ENCODE results near the gene MAP1LC3C. TPM values are rescaled to one million over a fixed set of nuclear protein-coding genes. Genes with fewer than 3 reads are reported as not detected.
A peak's percentile ranks its signal among the peaks of the same experiment; 100 is the strongest.

Gene MAP1LC3C
- total and polyA plus RNA-seq, 3 experiments from 2014 or later: not detected

- POLR2A ChIA-PET: no interaction called here
- no peak overlapping the region for H3K4me3 Mint-ChIP-seq
- H3K9me3 Mint-ChIP-seq: no peaks in the 10 kb centered on the region
Measured at GRCh38 chr1:242002510-242002909, 3.6 kb upstream of the MAP1LC3C start.

GRCh38 chr1:242002072-242002471, 3.2 kb upstream of the MAP1LC3C start:
- CTCF ChIA-PET: no interaction called here
- H3K9me3 Mint-ChIP-seq: no peaks in the 10 kb centered on the region
- Histone ChIP-seq H3K4me3 (ENCODE audit: low read length) (no peak overlapping the region), H3K4me1 (ENCODE audit: insufficient read depth, low read length) (no peaks in the 10 kb centered on the region), H3K27ac (ENCODE audit: low read depth, low read length) (no peak overlapping the region), H3K27me3 (ENCODE audit: insufficient read depth, low read length, poor library complexity, severe bottlenecking) (no peaks in the 10 kb centered on the region), H3K36me3 (ENCODE audit: insufficient read depth, low read length) (no peaks in the 10 kb centered on the region), H3K9me3 (ENCODE audit: low read length) (no peaks in the 10 kb centered on the region)
- POLR2A ChIA-PET: no interaction called here
- H3K4me3 Mint-ChIP-seq: no peak overlapping the region
- peaks cover 3 to 14% of the 10 kb centered on the region in 2 donors for H3K27me3 Mint-ChIP-seq
- H3K4me1 Mint-ChIP-seq: peaks cover 3 to 6% (median 6%) of the 10 kb centered on the region in 3 donors
- H3K36me3 Mint-ChIP-seq: no peaks in the 10 kb centered on the region
- no peak overlapping the region for H3K27ac Mint-ChIP-seq
- DNase-seq: no peak

More at GRCh38 chr1:242002510-242002909, 3.6 kb upstream of the MAP1LC3C start:
- Mint-ChIP-seq H3K36me3 (no peaks in the 10 kb centered on the region), H3K4me1 (peaks cover 3 to 6% (median 6%) of the 10 kb centered on the region in 3 donors), H3K27me3 (peaks cover 3 to 14% of the 10 kb centered on the region in 2 donors), H3K27ac (no peak overlapping the region)
- DNase-seq: no peak
- Histone ChIP-seq H3K9me3 (ENCODE audit: low read length) (no peaks in the 10 kb centered on the region), H3K27ac (ENCODE audit: low read depth, low read length) (no peak overlapping the region), H3K4me1 (ENCODE audit: insufficient read depth, low read length) (no peaks in the 10 kb centered on the region), H3K36me3 (ENCODE audit: insufficient read depth, low read length) (no peaks in the 10 kb centered on the region), H3K27me3 (ENCODE audit: insufficient read depth, low read length, poor library complexity, severe bottlenecking) (no peaks in the 10 kb centered on the region), H3K4me3 (ENCODE audit: low read length) (no peak overlapping the region)
- CTCF ChIA-PET: no interaction called here

GRCh38 chr1:242000434-242000833, 1.5 kb upstream of the MAP1LC3C start:
- POLR2A ChIA-PET: no interaction called here
- CTCF ChIA-PET: interaction anchor here (1.0 to 4.9 kb wide), 3 partner anchors 13 to 389 kb away, joined by 3 to 37 read pairs (median 5); no protein-coding TSS in a partner anchor

GRCh38 chr1:241998412-241998921, 431 bp downstream of the MAP1LC3C start:
- no peak overlapping the region for H3K4me3 ChIP-seq (ENCODE audit: low read length)
- H3K4me1 Mint-ChIP-seq: peaks cover 3 to 6% (median 6%) of the 10 kb centered on the region in 3 donors
- H3K36me3 Mint-ChIP-seq: no peaks in the 10 kb centered on the region
- peak overlapping the region in 5 of 7 donors; percentile 49 to 65 (median 63) for H3K4me3 Mint-ChIP-seq
- peaks cover 8 to 19% of the 10 kb centered on the region in 2 donors for H3K27me3 Mint-ChIP-seq
- H3K27ac Mint-ChIP-seq: peak overlapping the region in 1 of 8 donors; percentile 52
- no peaks in the 10 kb centered on the region for H3K9me3 Mint-ChIP-seq
- H3K36me3 ChIP-seq (ENCODE audit: insufficient read depth, low read length): no peaks in the 10 kb centered on the region
- no peak overlapping the region for H3K27ac ChIP-seq (ENCODE audit: low read depth, low read length)
- no peaks in the 10 kb centered on the region for H3K9me3 ChIP-seq (ENCODE audit: low read length)
- POLR2A ChIA-PET: interaction anchor here (0.7 kb wide), 1 partner anchor 387 kb away, joined by 3 read pairs; no protein-coding TSS in a partner anchor
- no peaks in the 10 kb centered on the region for H3K27me3 ChIP-seq (ENCODE audit: insufficient read depth, low read length, poor library complexity, severe bottlenecking)
- peak; percentile 2 to 59 (median 17) for DNase-seq
- no peaks in the 10 kb centered on the region for H3K4me1 ChIP-seq (ENCODE audit: insufficient read depth, low read length)
- CTCF ChIA-PET: interaction anchor here (0.8 to 4.9 kb wide), 8 partner anchors 9 to 479 kb away, joined by 3 to 37 read pairs (median 5); partner anchors contain the start of genes FH and KMO

More at GRCh38 chr1:242000434-242000833, 1.5 kb upstream of the MAP1LC3C start:
- peaks cover 3 to 14% of the 10 kb centered on the region in 2 donors for H3K27me3 Mint-ChIP-seq
- no peaks in the 10 kb centered on the region for H3K27me3 ChIP-seq (ENCODE audit: insufficient read depth, low read length, poor library complexity, severe bottlenecking)
- H3K36me3 Mint-ChIP-seq: no peaks in the 10 kb centered on the region
- H3K4me3 Mint-ChIP-seq: no peak overlapping the region
- no peak overlapping the region for H3K27ac Mint-ChIP-seq
- no peaks in the 10 kb centered on the region for H3K36me3 ChIP-seq (ENCODE audit: insufficient read depth, low read length)
- no peaks in the 10 kb centered on the region for H3K4me1 ChIP-seq (ENCODE audit: insufficient read depth, low read length)
- H3K4me1 Mint-ChIP-seq: peaks cover 3 to 6% (median 6%) of the 10 kb centered on the region in 3 donors
- no peak overlapping the region for H3K27ac ChIP-seq (ENCODE audit: low read depth, low read length)
- H3K9me3 ChIP-seq (ENCODE audit: low read length): no peaks in the 10 kb centered on the region
- H3K4me3 ChIP-seq (ENCODE audit: low read length): no peak overlapping the region
- no peak for DNase-seq
- no peaks in the 10 kb centered on the region for H3K9me3 Mint-ChIP-seq

GRCh38 chr1:241997401-241997998, 1.4 kb downstream of the MAP1LC3C start:
- POLR2A ChIA-PET: no interaction called here
- Mint-ChIP-seq H3K27me3 (peaks cover 8 to 21% of the 10 kb centered on the region in 2 donors), H3K36me3 (no peaks in the 10 kb centered on the region)

GRCh38 chr1:241994171-241994570, 4.7 kb downstream of the MAP1LC3C start:
- no peaks in the 10 kb centered on the region for H3K27me3 ChIP-seq (ENCODE audit: insufficient read depth, low read length, poor library complexity, severe bottlenecking)
- Mint-ChIP-seq H3K27me3 (peaks cover 6 to 19% of the 10 kb centered on the region in 2 donors), H3K36me3 (no peaks in the 10 kb centered on the region), H3K4me3 (no peak overlapping the region), H3K27ac (no peak overlapping the region), H3K4me1 (peaks cover 3 to 6% (median 6%) of the 10 kb centered on the region in 3 donors), H3K9me3 (no peaks in the 10 kb centered on the region)
- ChIA-PET CTCF (interaction anchor here (1.2 kb wide), 1 partner anchor 10 kb away, joined by 3 read pairs; no protein-coding TSS in a partner anchor), POLR2A (no interaction called here)
- no peaks in the 10 kb centered on the region for H3K36me3 ChIP-seq (ENCODE audit: insufficient read depth, low read length)
- no peaks in the 10 kb centered on the region for H3K9me3 ChIP-seq (ENCODE audit: low read length)
- H3K27ac ChIP-seq (ENCODE audit: low read depth, low read length): no peak overlapping the region
- H3K4me3 ChIP-seq (ENCODE audit: low read length): no peak overlapping the region
- H3K4me1 ChIP-seq (ENCODE audit: insufficient read depth, low read length): no peaks in the 10 kb centered on the region
- no peak for DNase-seq

More at GRCh38 chr1:241997401-241997998, 1.4 kb downstream of the MAP1LC3C start:
- no peaks in the 10 kb centered on the region for H3K27me3 ChIP-seq (ENCODE audit: insufficient read depth, low read length, poor library complexity, severe bottlenecking)
- no peaks in the 10 kb centered on the region for H3K36me3 ChIP-seq (ENCODE audit: insufficient read depth, low read length)
- Mint-ChIP-seq H3K9me3 (no peaks in the 10 kb centered on the region), H3K27ac (peak overlapping the region in 1 of 8 donors; percentile 33), H3K4me3 (no peak overlapping the region), H3K4me1 (peaks cover 3 to 6% (median 6%) of the 10 kb centered on the region in 3 donors)
- no peaks in the 10 kb centered on the region for H3K4me1 ChIP-seq (ENCODE audit: insufficient read depth, low read length)
- no peak overlapping the region for H3K4me3 ChIP-seq (ENCODE audit: low read length)
- CTCF ChIA-PET: interaction anchor here (1.5 to 4.9 kb wide), 3 partner anchors 386 to 465 kb away, joined by 3 to 37 read pairs (median 5); partner anchors contain the start of gene KMO
- DNase-seq: no peak
- H3K9me3 ChIP-seq (ENCODE audit: low read length): no peaks in the 10 kb centered on the region
- no peak overlapping the region for H3K27ac ChIP-seq (ENCODE audit: low read depth, low read length)

GRCh38 chr1:241992734-241993133, 6.2 kb downstream of the MAP1LC3C start:
- no peaks in the 10 kb centered on the region for H3K9me3 Mint-ChIP-seq
- Histone ChIP-seq H3K27ac (ENCODE audit: low read depth, low read length) (no peak overlapping the region), H3K36me3 (ENCODE audit: insufficient read depth, low read length) (no peaks in the 10 kb centered on the region), H3K27me3 (ENCODE audit: insufficient read depth, low read length, poor library complexity, severe bottlenecking) (no peaks in the 10 kb centered on the region), H3K9me3 (ENCODE audit: low read length) (no peaks in the 10 kb centered on the region), H3K4me1 (ENCODE audit: insufficient read depth, low read length) (no peaks in the 10 kb centered on the region), H3K4me3 (ENCODE audit: low read length) (no peak overlapping the region)
- no peak overlapping the region for H3K27ac Mint-ChIP-seq
- peaks cover 12 to 18% of the 10 kb centered on the region in 2 donors for H3K27me3 Mint-ChIP-seq
- no peaks in the 10 kb centered on the region for H3K4me1 Mint-ChIP-seq
- no peaks in the 10 kb centered on the region for H3K36me3 Mint-ChIP-seq
- CTCF ChIA-PET: no interaction called here
- POLR2A ChIA-PET: no interaction called here
- DNase-seq: no peak
- H3K4me3 Mint-ChIP-seq: no peak overlapping the region

- no peaks in the 10 kb centered on the region for H3K36me3 Mint-ChIP-seq
- no peak for DNase-seq
Measured at GRCh38 chr1:241990040-241990439, 8.9 kb downstream of the MAP1LC3C start.

More at GRCh38 chr1:241990040-241990439, 8.9 kb downstream of the MAP1LC3C start:
- no peaks in the 10 kb centered on the region for H3K4me1 Mint-ChIP-seq
- Histone ChIP-seq H3K9me3 (ENCODE audit: low read length) (no peaks in the 10 kb centered on the region), H3K27me3 (ENCODE audit: insufficient read depth, low read length, poor library complexity, severe bottlenecking) (no peaks in the 10 kb centered on the region), H3K4me1 (ENCODE audit: insufficient read depth, low read length) (no peaks in the 10 kb centered on the region), H3K4me3 (ENCODE audit: low read length) (no peak overlapping the region), H3K27ac (ENCODE audit: low read depth, low read length) (no peak overlapping the region), H3K36me3 (ENCODE audit: insufficient read depth, low read length) (no peaks in the 10 kb centered on the region)
- H3K4me3 Mint-ChIP-seq: no peak overlapping the region
- ChIA-PET CTCF (no interaction called here), POLR2A (no interaction called here)
- H3K27me3 Mint-ChIP-seq: peaks cover 10 to 18% of the 10 kb centered on the region in 2 donors
- H3K27ac Mint-ChIP-seq: no peak overlapping the region
- no peaks in the 10 kb centered on the region for H3K9me3 Mint-ChIP-seq

Data from CD8-positive, alpha-beta memory T cell (primary cell).